ENCODE data around the gene CDC14C. TPM values are rescaled to one million over a fixed set of nuclear protein-coding genes. Genes with fewer than 3 reads are reported as not detected.

The CDC14C gene
- total RNA-seq, 2 donors from 2014 or later, result not detected

DNA sequence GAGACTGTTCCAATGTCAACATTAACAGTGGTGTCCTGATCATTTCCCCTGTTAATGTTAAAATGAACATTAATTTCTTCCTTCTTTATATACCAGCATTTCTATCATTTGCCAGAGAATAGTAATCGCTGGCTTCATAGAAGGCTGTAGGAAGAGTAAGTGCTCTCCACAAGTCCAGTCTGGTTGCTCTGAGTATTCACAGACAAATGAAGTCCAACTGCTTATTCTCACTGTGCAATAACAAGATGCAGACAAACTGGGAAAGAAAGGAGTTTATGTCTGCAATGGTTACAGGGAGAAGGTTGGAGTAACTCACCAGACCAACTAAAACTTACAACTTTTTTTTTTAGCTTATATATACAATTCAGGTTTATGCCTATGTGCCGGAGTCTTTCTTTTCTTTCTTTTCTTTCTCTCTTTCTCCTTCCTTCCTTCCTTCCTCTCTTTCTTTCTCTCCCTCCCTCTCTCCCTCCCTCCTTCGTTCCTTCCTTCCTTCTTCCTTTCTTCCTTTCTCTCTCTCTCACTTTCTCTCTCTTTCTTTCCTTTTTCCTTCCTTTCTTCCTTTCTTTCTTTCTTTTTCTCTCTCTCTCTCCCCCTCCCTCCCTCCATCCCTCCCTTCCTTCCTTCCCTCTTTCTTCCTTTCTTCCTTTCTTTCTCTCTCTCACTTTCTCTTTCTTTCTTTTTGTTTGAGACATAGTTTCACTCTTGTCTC, 19.1 kb downstream of the CDC14C start:
- H3K9me3 ChIP-seq, result no peaks in the 10 kb centered on the region
- no peaks in the 10 kb centered on the region for H3K36me3 ChIP-seq (replicated peaks in 1 of 2; ENCODE audit: insufficient read depth in 1 of 2, low read depth in 2 of 2)
- H3K4me1 ChIP-seq, result no peaks in the 10 kb centered on the region
- 48 to 77% methylated on average over 3 of the region's 3 CpGs for WGBS, 2 donors
- intact Hi-C loops (cut with DNase I), result no loop called here
- DNase-seq, result no peak
- TF ChIP-seq POLR2A (IDR thresholded peaks at IDR 0.05) (no peak), CTCF (IDR thresholded peaks at IDR 0.05) (no peak)
- ATAC-seq, result no peak
- H3K4me3 ChIP-seq, result no peak overlapping the region
- no peaks in the 10 kb centered on the region for H3K27me3 ChIP-seq
- no peak overlapping the region for H3K27ac ChIP-seq

GRCh38 chr7:48955916-48956315, 31.6 kb downstream of the CDC14C start:
- Histone ChIP-seq H3K4me3 (no peak overlapping the region), H3K9me3 (no peaks in the 10 kb centered on the region), H3K36me3 (replicated peaks in 1 of 2; ENCODE audit: insufficient read depth in 1 of 2, low read depth in 2 of 2) (no peaks in the 10 kb centered on the region), H3K27me3 (no peaks in the 10 kb centered on the region), H3K27ac (no peak overlapping the region), H3K4me1 (no peaks in the 10 kb centered on the region)
- intact Hi-C loops (cut with DNase I), result no loop called here
- ATAC-seq (no peak), DNase-seq (no peak)
- TF ChIP-seq CTCF (IDR thresholded peaks at IDR 0.05) (no peak), POLR2A (IDR thresholded peaks at IDR 0.05) (no peak)

- H3K9me3 ChIP-seq, result no peaks in the 10 kb centered on the region
- intact Hi-C loops (cut with DNase I), result no loop called here
- TF ChIP-seq POLR2A (IDR thresholded peaks at IDR 0.05), result no peak
- no peak for TF ChIP-seq CTCF (IDR thresholded peaks at IDR 0.05)
- H3K27me3 ChIP-seq, result no peaks in the 10 kb centered on the region
- no peak overlapping the region for H3K27ac ChIP-seq
- DNase-seq (no peak), ATAC-seq (no peak)
- H3K4me1 ChIP-seq, result no peaks in the 10 kb centered on the region
- no peak overlapping the region for H3K4me3 ChIP-seq
- no peaks in the 10 kb centered on the region for H3K36me3 ChIP-seq (replicated peaks in 1 of 2; ENCODE audit: insufficient read depth in 1 of 2, low read depth in 2 of 2)
Measured at GRCh38 chr7:48959676-48960075, 35.3 kb downstream of the CDC14C start.

DNA sequence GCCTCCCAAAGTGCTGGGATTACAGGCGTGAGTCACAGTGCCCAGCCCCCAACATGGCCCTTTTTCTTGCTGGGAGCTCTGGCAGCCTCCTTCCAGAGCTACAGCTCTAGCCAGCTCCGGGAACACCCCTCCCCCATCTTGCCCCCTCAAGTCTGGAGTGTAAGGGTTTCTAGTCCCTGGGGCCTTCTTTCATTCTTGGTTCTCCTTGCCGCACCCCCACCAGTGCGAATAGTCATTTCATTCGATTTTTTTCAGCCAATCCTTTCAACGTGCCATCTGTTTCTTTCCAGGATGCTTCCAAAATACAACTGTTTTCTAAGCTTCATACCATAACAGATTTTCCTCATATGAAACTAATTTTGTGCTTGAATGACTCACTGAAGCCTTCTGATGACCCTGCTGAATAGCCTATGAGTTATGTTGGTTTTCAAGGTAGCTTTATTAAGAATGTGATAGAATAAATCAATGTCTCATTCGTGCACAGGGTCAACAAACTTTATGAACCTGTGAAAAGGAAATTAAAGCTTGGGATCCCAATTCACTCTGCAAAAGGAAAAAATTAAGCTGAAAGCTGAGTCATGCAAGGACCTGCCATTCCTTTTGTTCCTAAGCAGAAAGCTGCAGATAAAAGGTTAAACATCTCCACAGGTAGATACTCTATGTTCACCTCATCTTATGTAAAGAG, 38.6 kb downstream of the CDC14C start:
- Histone ChIP-seq H3K4me3 (no peak overlapping the region), H3K9me3 (no peaks in the 10 kb centered on the region), H3K27ac (no peak overlapping the region), H3K4me1 (no peaks in the 10 kb centered on the region), H3K27me3 (no peaks in the 10 kb centered on the region), H3K36me3 (replicated peaks in 1 of 2; ENCODE audit: insufficient read depth in 1 of 2, low read depth in 2 of 2) (no peaks in the 10 kb centered on the region)
- no peak for TF ChIP-seq CTCF (IDR thresholded peaks at IDR 0.05)
- no peak for TF ChIP-seq POLR2A (IDR thresholded peaks at IDR 0.05)
- 67 to 68% methylated on average over 7 of the region's 7 CpGs for WGBS, 2 donors
- intact Hi-C loops (cut with DNase I), result no loop called here
- DNase-seq, result no peak
- no peak for ATAC-seq

DNA sequence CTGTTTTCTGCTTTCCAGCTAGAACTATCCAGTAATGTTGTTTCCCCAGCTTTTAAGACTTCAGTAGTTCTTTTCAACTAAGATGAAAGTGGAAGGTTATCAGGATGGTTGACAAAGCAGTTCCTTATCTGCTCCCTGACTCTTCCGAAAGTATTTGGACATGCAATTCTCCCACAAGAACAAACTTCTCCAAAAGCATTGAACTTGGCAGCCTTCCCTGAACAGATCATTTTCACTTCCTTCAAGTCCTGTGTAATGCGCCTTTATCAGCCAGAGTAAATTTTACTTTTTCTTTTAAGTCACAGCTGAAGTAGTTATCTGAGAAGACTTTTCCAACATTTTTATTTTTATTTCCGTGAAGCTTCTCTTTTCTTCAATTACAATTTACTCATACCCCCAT, 39.7 kb downstream of the CDC14C start:
- Histone ChIP-seq H3K27me3 (no peaks in the 10 kb centered on the region), H3K27ac (no peak overlapping the region), H3K9me3 (no peaks in the 10 kb centered on the region), H3K4me3 (no peak overlapping the region), H3K4me1 (no peaks in the 10 kb centered on the region), H3K36me3 (replicated peaks in 1 of 2; ENCODE audit: insufficient read depth in 1 of 2, low read depth in 2 of 2) (no peaks in the 10 kb centered on the region)
- intact Hi-C loops (cut with DNase I), result no loop called here
- no peak for ATAC-seq
- TF ChIP-seq CTCF (IDR thresholded peaks at IDR 0.05), result no peak
- no peak for TF ChIP-seq POLR2A (IDR thresholded peaks at IDR 0.05)
- DNase-seq, result peak in 1 of 4 donors; percentile 42
- whole genome bisulfite sequencing, 2 donors, result 8 to 15% methylated on average over 3 of the region's 3 CpGs
